Left ventricle myocardium superior (tissue), 1 donor: ENCODE data around the gene ATP2B3. TPM values are rescaled to one million over a fixed set of nuclear protein-coding genes. Genes with fewer than 3 reads are reported as not detected.

Source experiments
- ATAC-seq: fragments of 200-7000 bp; cut with Tn5 transposase; one replicate; pipeline ENCODE4 v1.9.1; 2020; ENCODE audit warnings: mild to moderate bottlenecking, moderate library complexity
- DNase-seq: peaks from one replicate; pipeline ENCODE4 v3.0.0-alpha.2; 2020
- intact Hi-C: fragments of 100-400 bp; cut with micrococcal nuclease; formaldehyde crosslinking; loops from one replicate; pipeline ENCODE4 v1.11.0; 2022
- total RNA-seq: library from RNA; stranded (reverse); fragmentation: NEBNext Ultra II Directional; extraction: Animal tissue kit (Norgen Biotek cat#: 25700); gene quantifications from one replicate; pipeline ENCODE4 v1.2.1, GENCODE V29; 2021
- donor health status: DM: no; HTN: yes; CAD: no; lungs with severe emphysema.

The ATP2B3 gene
- total RNA-seq, 1 donor from 2014 or later: not detected

GRCh38 chrX:153525451-153525850 lies 8.0 kb downstream of the ATP2B3 start:
- no peak for ATAC-seq
- intact Hi-C loops: no loop called here
- no peak for DNase-seq

- DNase-seq: no peak
- no peak for ATAC-seq
- intact Hi-C loops: no loop called here
Measured at GRCh38 chrX:153526042-153526441, 8.6 kb downstream of the ATP2B3 start.

- DNase-seq (no peak), ATAC-seq (no peak)
- intact Hi-C loops: no loop called here
Measured at GRCh38 chrX:153526801-153527200, 9.4 kb downstream of the ATP2B3 start.

GRCh38 chrX:153527208-153527607 lies 9.8 kb downstream of the ATP2B3 start:
- ATAC-seq (no peak), DNase-seq (no peak)
- intact Hi-C loops: no loop called here

- intact Hi-C loops: no loop called here
- DNase-seq (no peak), ATAC-seq (no peak)
Measured at GRCh38 chrX:153530411-153531129, 13.1 kb downstream of the ATP2B3 start.

GRCh38 chrX:153533091-153533490 lies 15.6 kb downstream of the ATP2B3 start:
- intact Hi-C loops: no loop called here

GRCh38 chrX:153537080-153537479 lies 19.6 kb downstream of the ATP2B3 start:
- no peak for ATAC-seq
- DNase-seq: no peak
- intact Hi-C loops: no loop called here

More at GRCh38 chrX:153533091-153533490, 15.6 kb downstream of the ATP2B3 start:
- no peak for DNase-seq
- ATAC-seq: no peak

- DNase-seq (no peak), ATAC-seq (no peak)
- intact Hi-C loops: no loop called here
Measured at GRCh38 chrX:153537526-153538295, 20.3 kb downstream of the ATP2B3 start.

GRCh38 chrX:153538424-153538823 lies 21.0 kb downstream of the ATP2B3 start:
- DNase-seq: no peak
- ATAC-seq: no peak
- intact Hi-C loops: no loop called here

GRCh38 chrX:153539171-153539978 lies 21.9 kb downstream of the ATP2B3 start:
- intact Hi-C loops: no loop called here
- peak; percentile 93 for ATAC-seq
- peak; percentile 75 for DNase-seq

GRCh38 chrX:153539979-153540358 lies 22.5 kb downstream of the ATP2B3 start:
- ATAC-seq: no peak
- no peak for DNase-seq
- intact Hi-C loops: no loop called here

- no peak for ATAC-seq
- intact Hi-C loops: no loop called here
- no peak for DNase-seq
Measured at GRCh38 chrX:153544727-153545126, 27.3 kb downstream of the ATP2B3 start.

- DNase-seq: no peak
- no peak for ATAC-seq
- intact Hi-C loops: no loop called here
Measured at GRCh38 chrX:153546386-153546785, 28.9 kb downstream of the ATP2B3 start.

- intact Hi-C loops: no loop called here
- ATAC-seq (no peak), DNase-seq (no peak)
Measured at GRCh38 chrX:153547195-153547594, 29.8 kb downstream of the ATP2B3 start.

- no peak for DNase-seq
- no peak for ATAC-seq
- intact Hi-C loops: no loop called here
Measured at GRCh38 chrX:153549231-153549630, 31.8 kb downstream of the ATP2B3 start.

GRCh38 chrX:153549807-153550206 lies 32.4 kb downstream of the ATP2B3 start:
- ATAC-seq (no peak), DNase-seq (no peak)
- intact Hi-C loops: no loop called here

GRCh38 chrX:153551135-153551534 lies 33.7 kb downstream of the ATP2B3 start:
- DNase-seq (no peak), ATAC-seq (no peak)
- intact Hi-C loops: no loop called here

GRCh38 chrX:153554519-153555167 lies 37.2 kb downstream of the ATP2B3 start:
- DNase-seq (peak; percentile 78), ATAC-seq (peak; percentile 81)
- intact Hi-C loops: no loop called here

- ATAC-seq (no peak), DNase-seq (no peak)
- intact Hi-C loops: no loop called here
Measured at GRCh38 chrX:153556767-153557166, 39.3 kb downstream of the ATP2B3 start.
